Activated T-cell treated with anti-CD3 and anti-CD28 coated beads, Interleukin-2, amount 50 U/mL, for 72 hours (primary cell): ENCODE data around the gene VIM. TPM values are rescaled to one million over a fixed set of nuclear protein-coding genes. Genes with fewer than 3 reads are reported as not detected.
A peak's percentile ranks its signal among the peaks of the same experiment; 100 is the strongest.

ENCODE experiments used
- ATAC-seq, 2 donors: fragments of 150-1000 bp; cut with Tn5 transposase; replicated peaks in 1 of 2; 2 replicates each; pipeline ENCODE4 v1.10.0; 2021; ENCODE audit warnings: moderate library complexity in 2 of 2, mild to moderate bottlenecking in 1 of 2
- DNase-seq, 2 donors: peaks; one replicate each; pipeline ENCODE4 v3.0.0; 2021 to 2022; ENCODE audit warnings: mixed read lengths in 1 of 2
- H3K27ac Mint-ChIP-seq: one replicate; pipeline ENCODE4 v1.8.0; 2022; ENCODE audit warnings: mild to moderate bottlenecking, moderate library complexity, mixed read lengths
- H3K27me3 Mint-ChIP-seq: one replicate; pipeline ENCODE4 v1.8.0; 2022; ENCODE audit warnings: low read depth, mixed read lengths
- H3K36me3 Mint-ChIP-seq, 2 donors: one replicate each; pipeline ENCODE4 v1.8.0; 2022; ENCODE audit warnings: mixed read lengths in 2 of 2, mild to moderate bottlenecking in 1 of 2; ENCODE audit not compliant: insufficient read depth in 2 of 2
- H3K4me1 Mint-ChIP-seq: one replicate; pipeline ENCODE4 v1.8.0; 2022; ENCODE audit warnings: low read depth, mixed read lengths
- H3K4me3 Mint-ChIP-seq, 2 donors: one replicate each; pipeline ENCODE4 v1.8.0; 2022; ENCODE audit warnings: mild to moderate bottlenecking in 2 of 2, mixed read lengths in 2 of 2, moderate library complexity in 2 of 2
- H3K9me3 Mint-ChIP-seq, 2 donors: one replicate each; pipeline ENCODE4 v1.8.0; 2022; ENCODE audit warnings: mixed read lengths in 2 of 2
- total RNA-seq, 2 donors: library from RNA; stranded (reverse); gene quantifications; one replicate each; pipeline ENCODE4 v1.2.3, GENCODE V29; 2022

VIM gene
- 100 to 1,000 TPM; 211 to 545 TPM for total RNA-seq

DNA sequence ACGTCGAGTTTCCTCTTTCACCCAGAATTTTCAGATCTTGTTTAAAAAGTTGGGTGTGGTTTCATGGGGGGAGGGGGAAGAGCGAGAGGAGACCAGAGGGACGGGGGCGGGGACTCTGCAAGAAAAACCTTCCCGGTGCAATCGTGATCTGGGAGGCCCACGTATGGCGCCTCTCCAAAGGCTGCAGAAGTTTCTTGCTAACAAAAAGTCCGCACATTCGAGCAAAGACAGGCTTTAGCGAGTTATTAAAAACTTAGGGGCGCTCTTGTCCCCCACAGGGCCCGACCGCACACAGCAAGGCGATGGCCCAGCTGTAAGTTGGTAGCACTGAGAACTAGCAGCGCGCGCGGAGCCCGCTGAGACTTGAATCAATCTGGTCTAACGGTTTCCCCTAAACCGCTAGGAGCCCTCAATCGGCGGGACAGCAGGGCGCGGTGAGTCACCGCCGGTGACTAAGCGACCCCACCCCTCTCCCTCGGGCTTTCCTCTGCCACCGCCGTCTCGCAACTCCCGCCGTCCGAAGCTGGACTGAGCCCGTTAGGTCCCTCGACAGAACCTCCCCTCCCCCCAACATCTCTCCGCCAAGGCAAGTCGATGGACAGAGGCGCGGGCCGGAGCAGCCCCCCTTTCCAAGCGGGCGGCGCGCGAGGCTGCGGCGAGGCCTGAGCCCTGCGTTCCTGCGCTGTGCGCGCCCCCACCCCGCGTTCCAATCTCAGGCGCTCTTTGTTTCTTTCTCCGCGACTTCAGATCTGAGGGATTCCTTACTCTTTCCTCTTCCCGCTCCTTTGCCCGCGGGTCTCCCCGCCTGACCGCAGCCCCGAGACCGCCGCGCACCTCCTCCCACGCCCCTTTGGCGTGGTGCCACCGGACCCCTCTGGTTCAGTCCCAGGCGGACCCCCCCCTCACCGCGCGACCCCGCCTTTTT, at the start of gene VIM:
Gene VIM, plus strand, starts transcription at position 151 of the 925 bp plus-strand sequence. CDS start 1,182 bp downstream, outside the sequence.
- Mint-ChIP-seq H3K27ac (peak within 1 kb of the TSS; percentile 95), H3K36me3 (peaks cover 2 to 8% of the 10 kb centered on the region in 2 donors), H3K9me3 (no peaks in the 10 kb centered on the region), H3K27me3 (peaks cover 32% of the 10 kb centered on the region), H3K4me3 (peak within 1 kb of the TSS; percentile 91 to 97), H3K4me1 (peaks cover 49% of the 10 kb centered on the region)
- ATAC-seq, result peak; percentile 61 to 68
- DNase-seq, result peak; percentile 87 to 91

DNA sequence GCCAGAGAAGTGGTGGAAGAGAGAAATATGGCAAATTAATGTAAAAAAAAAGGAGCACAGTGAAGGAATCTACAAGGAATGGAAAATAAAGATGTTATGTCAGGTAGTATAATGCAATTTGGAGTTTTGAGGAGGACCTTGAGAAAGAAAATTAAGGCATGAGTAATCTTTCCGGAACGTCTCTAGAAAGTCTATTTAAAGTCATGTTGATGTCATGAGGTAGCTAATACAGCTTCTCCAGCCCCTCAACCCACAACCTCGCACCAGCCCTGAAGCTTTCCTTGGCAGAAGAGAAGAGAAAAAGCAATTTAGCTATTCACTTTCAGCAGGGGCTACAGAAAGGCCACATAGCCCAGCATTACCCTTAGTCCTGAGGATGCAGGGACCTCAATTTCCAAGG, 49.0 kb upstream of the VIM start:
- DNase-seq (no peak), ATAC-seq (no peak)
- Mint-ChIP-seq H3K27ac (no peak overlapping the region), H3K4me1 (peaks cover 10% of the 10 kb centered on the region), H3K36me3 (no peaks in the 10 kb centered on the region), H3K4me3 (no peak overlapping the region), H3K27me3 (no peaks in the 10 kb centered on the region), H3K9me3 (no peaks in the 10 kb centered on the region)

DNA sequence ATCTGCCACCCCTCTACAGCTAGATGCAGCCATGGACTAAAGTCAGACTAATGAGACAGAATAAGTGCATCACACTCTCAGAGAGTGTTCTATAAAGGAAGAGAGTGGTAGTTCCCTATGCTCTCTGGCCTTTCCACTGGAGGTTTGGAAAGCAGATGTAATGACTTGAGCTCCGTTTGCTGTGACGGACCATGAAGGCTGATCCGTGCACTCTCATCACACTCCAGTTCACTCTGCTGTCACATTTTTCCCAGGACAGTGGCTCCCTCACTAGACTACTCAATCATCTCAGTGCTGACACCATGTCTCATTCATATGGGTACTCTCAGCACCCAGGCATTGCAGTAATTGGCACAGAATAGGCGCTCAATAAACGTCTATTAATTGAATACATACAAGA, 46.9 kb upstream of the VIM start:
- Mint-ChIP-seq H3K27ac (no peak overlapping the region), H3K4me1 (no peaks in the 10 kb centered on the region), H3K36me3 (no peaks in the 10 kb centered on the region), H3K9me3 (no peaks in the 10 kb centered on the region), H3K4me3 (no peak overlapping the region), H3K27me3 (no peaks in the 10 kb centered on the region)
- ATAC-seq (no peak), DNase-seq (no peak)

- H3K9me3 Mint-ChIP-seq, result no peaks in the 10 kb centered on the region
- ATAC-seq (no peak), DNase-seq (no peak)
- H3K4me1 Mint-ChIP-seq, result no peaks in the 10 kb centered on the region
- H3K27me3 Mint-ChIP-seq, result no peaks in the 10 kb centered on the region
- no peak overlapping the region for H3K4me3 Mint-ChIP-seq
- H3K36me3 Mint-ChIP-seq, result no peaks in the 10 kb centered on the region
- no peak overlapping the region for H3K27ac Mint-ChIP-seq
Observed at GRCh38 chr10:17181751-17182150, 46.3 kb upstream of the VIM start.

DNA sequence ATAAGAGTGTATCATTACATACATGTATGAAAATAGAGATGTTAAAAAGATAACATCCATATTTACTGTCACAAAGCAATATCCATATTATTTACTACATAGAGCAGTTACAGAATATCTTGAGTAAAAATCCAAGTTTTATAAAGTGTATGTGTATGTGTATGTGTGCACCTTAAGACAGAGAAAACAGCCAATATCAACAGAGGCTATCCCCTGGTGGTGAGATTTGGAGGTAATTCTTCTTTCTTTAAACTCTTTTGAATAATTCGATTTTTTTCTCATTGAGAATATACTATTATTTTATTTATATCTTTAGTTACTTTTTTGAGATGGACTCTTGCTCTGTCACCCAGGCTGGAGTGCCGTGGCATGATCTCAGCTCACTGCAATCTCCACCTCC, 44.9 kb upstream of the VIM start:
- H3K4me3 Mint-ChIP-seq, result no peak overlapping the region
- H3K27ac Mint-ChIP-seq, result no peak overlapping the region
- no peaks in the 10 kb centered on the region for H3K27me3 Mint-ChIP-seq
- no peaks in the 10 kb centered on the region for H3K36me3 Mint-ChIP-seq
- H3K4me1 Mint-ChIP-seq, result no peaks in the 10 kb centered on the region
- DNase-seq, result no peak
- H3K9me3 Mint-ChIP-seq, result no peaks in the 10 kb centered on the region
- no peak for ATAC-seq

GRCh38 chr10:17185873-17186272, 42.2 kb upstream of the VIM start:
- H3K36me3 Mint-ChIP-seq, result no peaks in the 10 kb centered on the region
- no peak overlapping the region for H3K27ac Mint-ChIP-seq
- no peak overlapping the region for H3K4me3 Mint-ChIP-seq
- H3K27me3 Mint-ChIP-seq, result no peaks in the 10 kb centered on the region
- ATAC-seq, result no peak
- DNase-seq, result no peak
- H3K4me1 Mint-ChIP-seq, result no peaks in the 10 kb centered on the region
- no peaks in the 10 kb centered on the region for H3K9me3 Mint-ChIP-seq

- ATAC-seq (no peak), DNase-seq (no peak)
- peaks cover 0 to under 1% of the 10 kb centered on the region in 2 donors for H3K36me3 Mint-ChIP-seq
- H3K4me1 Mint-ChIP-seq, result no peaks in the 10 kb centered on the region
- no peaks in the 10 kb centered on the region for H3K9me3 Mint-ChIP-seq
- H3K4me3 Mint-ChIP-seq, result no peak overlapping the region
- H3K27me3 Mint-ChIP-seq, result no peaks in the 10 kb centered on the region
- H3K27ac Mint-ChIP-seq, result no peak overlapping the region
Observed at GRCh38 chr10:17188644-17189172, 39.3 kb upstream of the VIM start.

GRCh38 chr10:17190602-17191001, 37.4 kb upstream of the VIM start:
- Mint-ChIP-seq H3K27ac (no peak overlapping the region), H3K27me3 (no peaks in the 10 kb centered on the region), H3K4me3 (no peak overlapping the region), H3K36me3 (peaks cover 0 to 2% of the 10 kb centered on the region in 2 donors), H3K4me1 (no peaks in the 10 kb centered on the region), H3K9me3 (peaks cover 0 to 1% of the 10 kb centered on the region in 2 donors)
- ATAC-seq (no peak), DNase-seq (no peak)

GRCh38 chr10:17195083-17195482, 33.0 kb upstream of the VIM start:
- no peak for ATAC-seq
- no peak overlapping the region for H3K4me3 Mint-ChIP-seq
- H3K4me1 Mint-ChIP-seq, result peaks cover 13% of the 10 kb centered on the region
- no peak for DNase-seq
- no peak overlapping the region for H3K27ac Mint-ChIP-seq
- H3K9me3 Mint-ChIP-seq, result peaks cover 0 to 1% of the 10 kb centered on the region in 2 donors
- no peaks in the 10 kb centered on the region for H3K27me3 Mint-ChIP-seq
- H3K36me3 Mint-ChIP-seq, result peaks cover 0 to 2% of the 10 kb centered on the region in 2 donors

DNA sequence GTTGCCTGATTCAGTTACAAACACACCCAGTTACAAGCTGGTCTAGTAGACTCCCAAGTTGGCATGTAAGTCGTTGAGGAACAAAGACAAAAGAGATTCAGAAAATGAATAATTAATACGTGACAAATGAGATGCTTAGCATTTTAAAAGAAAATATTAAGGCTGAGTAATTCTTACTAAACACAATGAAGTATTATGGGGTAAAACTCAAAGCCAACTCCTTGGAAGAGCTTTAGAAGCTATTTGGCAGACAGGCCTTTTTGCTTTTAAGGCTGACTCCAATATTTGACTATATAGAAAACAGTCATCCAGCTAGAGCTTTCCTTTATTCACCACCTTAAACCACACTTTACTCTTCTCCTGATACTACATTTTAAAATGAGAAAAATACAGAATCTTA, 32.0 kb upstream of the VIM start:
- no peak overlapping the region for H3K27ac Mint-ChIP-seq
- ATAC-seq, result no peak

DNA sequence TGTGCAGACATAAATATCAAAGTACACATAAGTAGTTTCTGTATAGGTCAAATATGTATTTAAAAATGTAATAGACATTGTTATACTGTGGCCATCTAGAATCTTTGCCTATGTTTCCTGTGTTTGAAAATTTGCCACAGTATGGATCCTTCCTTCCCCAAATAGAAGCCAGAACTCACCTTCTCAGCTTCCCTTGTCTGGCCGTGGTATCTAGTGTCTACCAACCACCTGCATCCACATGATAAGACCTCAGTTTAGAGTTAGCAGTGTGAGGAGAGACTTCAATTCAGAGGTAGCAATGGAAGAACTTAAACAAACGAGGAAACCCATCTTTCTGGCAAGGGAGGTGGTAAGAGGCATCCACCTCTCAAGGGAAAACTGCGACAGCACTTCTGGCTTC, 31.5 kb upstream of the VIM start:
- Mint-ChIP-seq H3K4me3 (no peak overlapping the region), H3K9me3 (peaks cover 0 to 1% of the 10 kb centered on the region in 2 donors), H3K27me3 (no peaks in the 10 kb centered on the region), H3K4me1 (peaks cover 21% of the 10 kb centered on the region), H3K36me3 (peaks cover 0 to 2% of the 10 kb centered on the region in 2 donors), H3K27ac (no peak overlapping the region)
- DNase-seq (no peak), ATAC-seq (no peak)

More for the DNA sequence above, 32.0 kb upstream of the VIM start:
- DNase-seq, result no peak
- Mint-ChIP-seq H3K4me3 (no peak overlapping the region), H3K4me1 (peaks cover 20% of the 10 kb centered on the region), H3K27me3 (no peaks in the 10 kb centered on the region), H3K36me3 (peaks cover 0 to 2% of the 10 kb centered on the region in 2 donors), H3K9me3 (peaks cover 0 to 1% of the 10 kb centered on the region in 2 donors)

- Mint-ChIP-seq H3K4me3 (peak overlapping the region; percentile 1 to 97), H3K27ac (no peak overlapping the region)
Observed at GRCh38 chr10:17199351-17199804, 28.7 kb upstream of the VIM start.

More at GRCh38 chr10:17199351-17199804, 28.7 kb upstream of the VIM start:
- DNase-seq, result no peak
- H3K9me3 Mint-ChIP-seq, result peaks cover 0 to 3% of the 10 kb centered on the region in 2 donors
- peaks cover 41% of the 10 kb centered on the region for H3K4me1 Mint-ChIP-seq
- no peaks in the 10 kb centered on the region for H3K36me3 Mint-ChIP-seq
- no peak for ATAC-seq
- H3K27me3 Mint-ChIP-seq, result no peaks in the 10 kb centered on the region
